Mesothelial cell of epicardium (in vitro differentiated cells): ENCODE measurements around the gene MAGED1. TPM values are rescaled to one million over a fixed set of nuclear protein-coding genes. Genes with fewer than 3 reads are reported as not detected.

Experiments used
- DNase-seq, 2 experiments: peaks; one replicate each; pipeline ENCODE4 v3.0.0; 2021; ENCODE audit warnings: low spot score in 2 of 2; ENCODE audit not compliant: unreplicated experiment in 2 of 2
- H3K27ac Mint-ChIP-seq: 2 replicates; pipeline ENCODE4 v1.8.0; 2021; ENCODE audit warnings: mixed read lengths
- H3K27me3 Mint-ChIP-seq: 2 replicates; pipeline ENCODE4 v1.8.0; 2021; ENCODE audit warnings: low read depth, mixed read lengths
- H3K36me3 Mint-ChIP-seq: 2 replicates; pipeline ENCODE4 v1.8.0; 2021; ENCODE audit warnings: mixed read lengths
- H3K4me1 Mint-ChIP-seq: 2 replicates; pipeline ENCODE4 v1.8.0; 2021; ENCODE audit warnings: mixed read lengths
- H3K4me3 Mint-ChIP-seq: 2 replicates; pipeline ENCODE4 v1.8.0; 2021; ENCODE audit warnings: mild to moderate bottlenecking, moderate library complexity, mixed read lengths
- H3K9me3 Mint-ChIP-seq: 2 replicates; pipeline ENCODE4 v1.8.0; 2021; ENCODE audit warnings: mixed read lengths
- total RNA-seq: library from RNA; stranded (reverse); gene quantifications from 3 replicates; pipeline ENCODE4 v1.2.1, GENCODE V29; 2021
- TF ChIP-seq, protein P1 (sequence below): fragments of 200-600 bp; sonication (generic); IDR thresholded peaks from one replicate; pipeline ENCODE4 v1.5.0; 2021; ENCODE audit warnings: antibody characterized with exemption; ENCODE audit not compliant: unreplicated experiment

Gene MAGED1
- total RNA-seq, 1 donor from 2014 or later: 363 TPM

DNA sequence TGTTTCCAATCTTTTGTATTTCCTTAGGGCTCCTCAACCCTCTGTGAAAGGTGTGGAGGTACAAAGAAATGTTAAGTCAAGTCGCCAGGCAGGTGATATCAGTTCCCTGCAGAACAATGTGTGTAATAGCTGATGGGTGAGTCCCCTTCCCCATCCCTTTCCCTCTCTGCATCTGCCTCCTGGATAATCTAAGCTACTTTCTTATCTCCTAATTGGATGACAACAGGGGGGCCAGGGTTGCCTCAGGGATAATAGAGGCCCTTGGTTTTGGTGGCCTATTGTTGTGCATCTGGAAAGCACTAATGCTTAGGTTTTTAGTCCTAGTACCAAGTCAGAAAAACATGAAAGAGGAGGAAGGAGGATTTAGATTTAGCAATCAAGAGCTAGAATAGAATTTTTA lies 29.1 kb downstream of the MAGED1 start:
- no peak for DNase-seq
- TF ChIP-seq, protein P1, sequence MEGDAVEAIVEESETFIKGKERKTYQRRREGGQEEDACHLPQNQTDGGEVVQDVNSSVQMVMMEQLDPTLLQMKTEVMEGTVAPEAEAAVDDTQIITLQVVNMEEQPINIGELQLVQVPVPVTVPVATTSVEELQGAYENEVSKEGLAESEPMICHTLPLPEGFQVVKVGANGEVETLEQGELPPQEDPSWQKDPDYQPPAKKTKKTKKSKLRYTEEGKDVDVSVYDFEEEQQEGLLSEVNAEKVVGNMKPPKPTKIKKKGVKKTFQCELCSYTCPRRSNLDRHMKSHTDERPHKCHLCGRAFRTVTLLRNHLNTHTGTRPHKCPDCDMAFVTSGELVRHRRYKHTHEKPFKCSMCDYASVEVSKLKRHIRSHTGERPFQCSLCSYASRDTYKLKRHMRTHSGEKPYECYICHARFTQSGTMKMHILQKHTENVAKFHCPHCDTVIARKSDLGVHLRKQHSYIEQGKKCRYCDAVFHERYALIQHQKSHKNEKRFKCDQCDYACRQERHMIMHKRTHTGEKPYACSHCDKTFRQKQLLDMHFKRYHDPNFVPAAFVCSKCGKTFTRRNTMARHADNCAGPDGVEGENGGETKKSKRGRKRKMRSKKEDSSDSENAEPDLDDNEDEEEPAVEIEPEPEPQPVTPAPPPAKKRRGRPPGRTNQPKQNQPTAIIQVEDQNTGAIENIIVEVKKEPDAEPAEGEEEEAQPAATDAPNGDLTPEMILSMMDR: no peak
- Mint-ChIP-seq H3K9me3 (peaks cover 20% of the 10 kb centered on the region), H3K27ac (no peak overlapping the region), H3K36me3 (no peaks in the 10 kb centered on the region), H3K4me3 (no peak overlapping the region), H3K27me3 (peaks cover 5% of the 10 kb centered on the region), H3K4me1 (peaks cover 2% of the 10 kb centered on the region)

DNA sequence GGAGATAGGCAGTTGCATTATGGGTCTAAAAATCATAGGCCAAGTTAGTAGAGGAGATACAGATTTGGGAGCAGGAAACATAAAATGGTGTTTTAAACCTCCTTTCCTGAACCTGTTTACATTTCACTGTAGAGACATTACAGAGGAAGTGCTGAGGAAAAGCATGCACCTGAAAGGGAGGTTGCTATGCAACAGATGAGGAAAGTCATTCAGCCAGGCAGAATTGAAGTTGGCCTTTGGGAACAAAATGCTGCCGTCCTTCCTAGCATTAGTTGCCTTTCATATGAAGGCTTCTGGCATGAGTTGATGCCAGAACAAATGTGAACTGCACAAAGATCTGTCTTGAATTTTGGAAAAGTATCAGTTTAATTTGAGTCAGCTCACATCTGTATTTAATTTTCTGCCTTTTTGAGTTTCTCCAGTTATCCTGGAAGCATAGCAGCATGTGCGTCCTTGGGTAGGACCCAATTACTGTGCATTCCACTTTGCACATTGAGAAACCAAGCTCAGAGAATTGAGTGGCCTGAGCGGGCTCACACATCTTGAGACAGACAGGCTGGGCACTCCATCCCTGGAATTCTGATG lies 38.2 kb downstream of the MAGED1 start:
- Mint-ChIP-seq H3K9me3 (peaks cover 58% of the 10 kb centered on the region), H3K36me3 (no peaks in the 10 kb centered on the region), H3K27me3 (peaks cover 7% of the 10 kb centered on the region), H3K4me3 (no peak overlapping the region), H3K27ac (no peak overlapping the region), H3K4me1 (no peaks in the 10 kb centered on the region)
- TF ChIP-seq, protein P1: no peak
- no peak for DNase-seq

Other genes starting within 250 kb of the MAGED1 start
- 0.31 to 0.68 TPM (median 0.49 TPM) in 3 replicates for gene CENPVL2, start 210.8 kb upstream of the MAGED1 start, total RNA-seq
- gene CENPVL1, start 183.1 kb upstream of the MAGED1 start, total RNA-seq: 0.31 to 0.68 TPM (median 0.49 TPM) in 3 replicates
- gene GSPT2, start 150.2 kb upstream of the MAGED1 start, total RNA-seq: 14.9 to 15.9 TPM (median 15.6 TPM) in 3 replicates
- gene MAGED4B, start 175.6 kb downstream of the MAGED1 start, total RNA-seq: 113 to 135 TPM (median 119 TPM) in 3 replicates